GM18505 (cell line): ENCODE measurements around the gene EPHB2.

Experiments used
- ATAC-seq: cut with Tn5 transposase; IDR thresholded peaks from one replicate; pipeline ENCODE4 v1.9.1; 2021; ENCODE audit not compliant: unreplicated experiment
- POLR2A ChIP-seq: IDR thresholded peaks from 4 replicates; pipeline ENCODE4 v1.6.1; 2011; ENCODE audit warnings: borderline replicate concordance; ENCODE audit not compliant: insufficient read depth, insufficient read length; ENCODE audit errors: extremely low read depth

The EPHB2 gene

DNA sequence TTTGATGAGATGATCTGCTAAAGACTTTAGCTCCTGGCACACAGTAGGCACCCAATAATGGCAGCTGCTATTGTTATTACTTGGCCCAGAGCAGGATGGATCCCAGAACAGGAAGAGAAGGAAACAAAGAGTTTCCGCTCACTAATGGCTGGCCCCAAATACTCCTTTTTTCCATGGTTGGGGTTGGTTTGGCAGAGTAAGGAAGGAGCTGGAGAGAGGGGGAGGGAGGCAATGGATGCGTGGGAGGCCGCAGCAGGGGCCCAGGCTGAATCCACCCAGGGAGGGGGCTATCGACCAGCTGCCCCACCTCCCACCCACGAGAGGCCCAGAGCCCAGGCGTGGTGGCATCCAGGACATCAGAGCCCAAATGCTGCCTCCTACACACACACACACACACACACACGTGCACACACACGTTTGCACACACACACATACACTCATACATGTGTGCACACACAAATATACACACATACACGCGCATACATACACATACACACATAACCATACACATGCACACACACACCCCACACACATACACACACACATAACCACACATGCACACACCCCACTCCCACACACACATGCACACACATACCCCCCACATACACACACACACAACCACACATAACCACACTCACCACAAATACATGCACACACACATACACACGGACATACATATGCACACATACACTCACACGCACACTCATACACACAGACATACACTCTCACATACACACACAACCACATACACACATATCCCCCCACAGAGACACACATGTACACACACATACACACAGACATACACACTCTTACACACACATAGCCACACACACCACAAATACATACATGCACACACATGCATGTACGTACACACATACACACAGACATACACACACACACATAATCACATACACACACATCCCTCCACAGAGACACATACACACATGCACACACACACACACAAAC is 32.4 kb upstream of the EPHB2 start:
- no peak for ATAC-seq
- TF ChIP-seq POLR2A = no peak

GRCh38 chr1:22680726-22681125 is 29.9 kb upstream of the EPHB2 start:
- no peak for ATAC-seq
- no peak for TF ChIP-seq POLR2A

GRCh38 chr1:22681556-22682276 is 28.9 kb upstream of the EPHB2 start:
- no peak for TF ChIP-seq POLR2A
- no peak for ATAC-seq

DNA sequence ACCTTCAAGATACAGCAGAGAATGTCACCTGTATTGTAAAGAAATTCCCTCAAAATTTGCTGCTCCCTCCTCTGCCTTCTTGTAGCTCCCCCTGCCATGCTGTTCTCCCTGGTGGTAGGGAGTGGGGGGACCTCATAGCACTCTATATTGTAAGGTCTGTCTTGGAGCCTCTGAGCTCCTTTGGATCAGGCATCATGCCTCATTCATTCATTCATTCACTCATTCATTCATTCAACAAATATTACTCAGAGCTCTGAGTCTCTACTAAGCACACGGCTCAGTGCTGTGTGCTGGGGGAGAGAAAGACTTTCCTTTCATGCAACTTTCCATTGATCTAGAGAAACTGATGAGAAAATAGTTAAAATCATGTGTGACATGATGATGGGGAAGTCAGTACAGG is 27.1 kb upstream of the EPHB2 start:
- TF ChIP-seq POLR2A = no peak
- ATAC-seq = no peak

DNA sequence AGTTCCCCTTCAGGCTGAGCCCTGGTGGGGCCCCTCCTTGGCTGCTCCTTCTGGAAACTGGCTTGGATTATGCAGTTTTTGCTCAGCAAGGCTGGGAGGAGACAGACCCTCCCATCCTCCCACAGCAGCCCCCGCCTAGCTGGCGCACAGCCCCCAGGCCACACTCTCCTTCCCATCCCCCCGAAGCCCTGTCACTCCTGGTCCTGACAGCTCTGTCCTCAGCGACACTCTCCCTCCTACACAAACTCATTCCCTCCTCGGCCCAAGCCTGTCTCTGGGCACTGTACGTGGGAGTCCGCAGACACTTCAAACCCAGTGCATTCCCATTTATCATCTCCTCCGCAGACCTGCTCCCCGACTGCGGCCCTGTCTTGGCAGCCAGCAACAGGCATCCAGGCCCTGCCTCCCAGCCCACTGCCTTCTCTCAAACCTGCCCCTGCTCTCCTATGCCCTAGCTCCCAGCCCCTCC is 25.0 kb upstream of the EPHB2 start:
- no peak for ATAC-seq
- TF ChIP-seq POLR2A = no peak

DNA sequence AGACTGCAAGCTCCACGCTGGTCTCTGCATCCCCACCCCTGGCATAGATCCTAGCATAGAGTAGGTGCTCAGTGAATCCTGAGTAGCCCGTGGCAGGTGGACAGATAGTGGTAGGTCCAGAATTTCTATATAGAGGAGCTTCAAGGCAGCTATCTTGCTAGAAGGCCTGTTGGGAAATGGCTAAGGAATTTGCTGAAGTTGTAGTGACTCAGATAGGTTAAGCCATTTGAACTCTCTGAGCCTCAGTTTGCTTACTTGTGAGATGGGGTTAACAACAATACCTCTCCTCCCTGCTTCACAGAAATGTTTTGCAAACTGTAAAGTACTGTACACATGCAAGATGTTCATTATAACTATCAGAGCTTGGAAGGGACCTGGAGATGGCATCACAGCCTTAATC is 23.4 kb upstream of the EPHB2 start:
- TF ChIP-seq POLR2A = no peak

GRCh38 chr1:22688466-22688865 is 22.2 kb upstream of the EPHB2 start:
- no peak for TF ChIP-seq POLR2A
- no peak for ATAC-seq

More for the DNA sequence above, 23.4 kb upstream of the EPHB2 start:
- no peak for ATAC-seq

DNA sequence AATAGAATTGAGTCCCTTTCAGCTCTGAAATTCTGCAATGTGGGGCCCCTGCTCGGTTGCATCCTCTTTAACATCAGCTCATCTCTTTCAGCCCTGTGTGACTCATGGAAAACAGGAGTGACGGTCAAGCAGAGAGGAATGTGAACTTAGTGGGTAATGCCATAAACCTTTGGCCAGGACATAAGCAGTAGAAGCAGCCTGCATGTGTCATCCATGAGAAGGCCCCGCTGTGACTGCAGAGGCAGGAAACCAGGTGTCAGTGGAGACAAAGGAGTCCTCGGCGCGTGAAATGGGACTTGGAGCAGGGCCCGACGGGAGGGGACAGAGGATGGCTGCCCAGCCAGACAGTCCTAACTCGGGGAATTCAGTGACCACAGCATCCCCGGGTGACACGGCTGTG is 21.1 kb upstream of the EPHB2 start:
- ATAC-seq = no peak
- TF ChIP-seq POLR2A = no peak

DNA sequence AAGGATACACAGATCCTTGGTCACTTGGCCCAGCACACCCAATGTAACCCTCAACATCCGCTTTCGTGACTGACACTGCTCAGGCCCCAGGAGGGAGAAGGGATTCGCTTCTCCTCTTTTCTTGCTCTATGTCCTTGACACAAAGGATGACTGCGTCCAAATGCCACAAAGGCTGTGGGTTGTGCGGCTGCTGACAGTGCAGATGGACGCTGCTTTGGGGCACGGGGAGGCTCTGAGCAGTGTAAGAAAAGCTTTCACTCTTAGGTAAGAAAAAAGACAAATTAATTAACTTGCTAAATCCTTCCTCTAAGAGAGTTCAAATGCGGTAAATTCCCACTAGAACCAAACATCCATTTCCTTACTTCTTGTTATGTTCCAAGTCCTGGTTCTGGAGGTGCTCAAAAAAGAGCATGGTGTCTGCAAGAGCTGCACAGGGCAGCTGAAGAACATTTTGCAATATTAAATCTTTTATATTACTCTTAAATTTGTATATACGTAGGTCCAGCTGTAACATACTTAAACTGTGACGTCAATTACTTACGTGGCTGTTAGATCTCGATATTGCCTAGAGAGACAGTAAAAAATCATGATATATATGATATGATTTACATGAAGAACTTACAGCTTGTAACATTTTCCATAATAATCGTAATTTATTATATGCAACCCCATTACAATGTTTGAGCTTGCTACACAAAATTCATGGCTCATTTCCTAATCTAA is 19.4 kb upstream of the EPHB2 start:
- ATAC-seq = no peak
- TF ChIP-seq POLR2A = no peak

DNA sequence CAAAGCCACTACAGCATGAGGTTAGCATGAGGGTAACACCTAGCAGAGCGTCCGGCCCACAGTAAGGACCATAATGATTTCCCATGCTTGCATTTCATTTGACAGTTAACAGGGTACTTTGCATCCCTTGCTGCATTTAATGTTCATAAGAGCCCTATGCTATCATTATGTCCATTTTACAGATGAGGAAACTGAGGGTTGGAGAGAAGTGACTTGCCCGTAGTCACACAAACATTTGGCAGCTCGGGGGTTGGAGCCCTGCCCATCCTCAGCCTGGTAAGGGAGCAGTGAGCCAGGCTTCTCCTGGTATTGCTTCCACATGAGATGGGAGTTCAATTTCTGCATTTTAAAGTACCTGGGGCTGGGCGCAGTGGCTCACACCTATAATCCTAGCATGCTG is 16.5 kb upstream of the EPHB2 start:
- ATAC-seq = no peak
- TF ChIP-seq POLR2A = no peak

GRCh38 chr1:22696610-22697009 is 14.0 kb upstream of the EPHB2 start:
- no peak for ATAC-seq
- no peak for TF ChIP-seq POLR2A

DNA sequence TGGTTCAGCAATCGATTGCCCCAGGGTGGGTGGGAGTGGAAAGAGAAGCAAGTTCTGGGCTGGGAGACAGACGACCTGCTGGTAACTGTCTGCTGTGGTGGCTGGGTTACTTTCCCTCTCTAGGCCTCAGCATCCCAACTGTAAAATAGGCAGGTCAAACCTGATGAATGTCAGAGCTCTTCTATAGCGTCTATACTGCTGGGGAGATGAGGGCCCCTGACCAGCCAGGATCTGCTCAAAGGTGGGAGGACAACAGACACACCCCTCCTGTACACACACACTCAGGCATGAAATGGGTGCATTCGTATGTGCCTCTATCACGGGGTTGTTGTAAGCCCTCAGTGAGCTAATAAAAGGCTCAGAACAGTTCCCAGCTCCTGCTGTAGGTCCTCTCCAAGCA is 12.7 kb upstream of the EPHB2 start:
- ATAC-seq = no peak
- no peak for TF ChIP-seq POLR2A
